CD4-positive, alpha-beta T cell treated with Interferon gamma for 1 hour (primary cell): ENCODE measurements around the gene CCDC69.

Source experiments
- DNase-seq: peaks from one replicate; pipeline ENCODE4 v3.0.0-alpha.2; 2020

CCDC69 gene

GRCh38 chr5:151138114-151138513 lies 85.8 kb downstream of the CCDC69 start:
- DNase-seq = no peak

- no peak for DNase-seq
Measured at GRCh38 chr5:151137067-151137825, 86.6 kb downstream of the CCDC69 start.

- no peak for DNase-seq
Measured at GRCh38 chr5:151134228-151134627, 89.7 kb downstream of the CCDC69 start.

- peak; percentile 40 for DNase-seq
Measured at GRCh38 chr5:151132963-151133362, 90.9 kb downstream of the CCDC69 start.
